ENCODE results near the gene PDE11A. TPM values are rescaled to one million over a fixed set of nuclear protein-coding genes. Genes with fewer than 3 reads are reported as not detected.

PDE11A gene
- total RNA-seq, 5 donors from 2014 or later (not counting 1 experiment from before 2014, with no cell fraction given), result not detected

DNA sequence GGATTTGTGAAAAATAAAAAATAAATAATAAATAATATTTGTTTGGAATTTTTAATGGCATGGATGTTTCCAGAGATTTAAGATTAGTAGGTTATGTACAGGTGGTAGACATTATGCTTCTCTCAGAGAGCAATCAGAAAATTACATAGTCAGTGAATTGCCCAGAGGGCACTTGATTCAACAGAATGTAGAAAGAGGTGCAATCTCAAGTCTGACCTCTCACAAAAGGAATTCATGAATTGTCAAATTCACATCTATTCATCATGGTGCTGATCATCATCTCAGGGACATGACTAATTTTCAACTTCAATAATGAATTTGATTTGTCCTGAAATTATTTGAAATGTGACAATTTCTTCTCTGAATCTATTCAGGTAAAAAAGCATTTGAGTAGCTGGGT lies 172.5 kb downstream of the PDE11A start:
- ChIA-PET CTCF (interaction anchor here in 1 of 2 donors (0.9 kb wide), 1 partner anchor 12 kb away, joined by 4 read pairs; no protein-coding TSS in a partner anchor), POLR2A (no interaction called here)
- ATAC-seq (replicated peaks in 1 of 4) (no peak), DNase-seq (no peak)
- H3K9me3 Mint-ChIP-seq, result no peaks in the 10 kb centered on the region
- H3K27me3 ChIP-seq (replicated peaks in 1 of 2; ENCODE audit: control insufficient read depth in 2 of 2, extremely low read depth in 1 of 2, insufficient read depth in 2 of 2, low read length in 1 of 2), result peaks cover 0 to 4% of the 10 kb centered on the region in 2 experiments
- H3K4me1 Mint-ChIP-seq, result no peaks in the 10 kb centered on the region
- H3K27me3 Mint-ChIP-seq, result peaks cover 0 to 4% of the 10 kb centered on the region in 2 donors
- H3K36me3 ChIP-seq (ENCODE audit: control insufficient read depth in 2 of 2, extremely low read depth in 1 of 2, insufficient read depth in 1 of 2, low read length in 1 of 2), result no peaks in the 10 kb centered on the region
- no peaks in the 10 kb centered on the region for H3K36me3 Mint-ChIP-seq
- no peak overlapping the region for H3K4me3 Mint-ChIP-seq
- no peak overlapping the region for H3K4me3 ChIP-seq (ENCODE audit: control insufficient read depth in 1 of 2, extremely low read depth in 1 of 2, low read length in 1 of 2)
- no peak overlapping the region for H3K27ac Mint-ChIP-seq
- H3K4me1 ChIP-seq (ENCODE audit: control insufficient read depth in 1 of 2, extremely low read depth in 1 of 2, insufficient read depth in 2 of 2, low read length in 2 of 2), result no peaks in the 10 kb centered on the region
- no peak overlapping the region for H3K27ac ChIP-seq (ENCODE audit: low read length)
- no peaks in the 10 kb centered on the region for H3K9me3 ChIP-seq

DNA sequence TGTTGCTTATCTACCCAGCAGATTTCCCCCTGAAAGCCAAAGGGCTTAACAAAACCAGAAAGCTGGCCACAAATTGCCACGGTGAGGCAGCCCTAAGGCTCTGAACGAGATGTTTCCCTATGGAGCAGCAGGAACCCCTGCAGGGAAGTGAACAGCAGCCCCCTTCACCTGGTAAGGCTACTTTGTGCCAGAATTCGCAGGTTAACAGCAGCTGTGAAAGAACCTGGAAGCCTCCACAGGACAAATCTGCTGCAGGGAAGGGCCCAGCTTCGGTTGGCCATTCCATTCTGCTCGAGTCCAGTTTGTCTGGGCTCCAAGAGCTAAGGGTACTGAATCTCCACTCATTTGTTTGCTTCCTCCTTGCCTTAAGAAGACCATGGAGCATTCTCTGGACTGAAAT lies 175.3 kb downstream of the PDE11A start:
- Histone ChIP-seq H3K9me3 (no peaks in the 10 kb centered on the region), H3K27ac (ENCODE audit: low read length) (no peak overlapping the region), H3K4me1 (ENCODE audit: control insufficient read depth in 1 of 2, extremely low read depth in 1 of 2, insufficient read depth in 2 of 2, low read length in 2 of 2) (no peaks in the 10 kb centered on the region), H3K36me3 (ENCODE audit: control insufficient read depth in 2 of 2, extremely low read depth in 1 of 2, insufficient read depth in 1 of 2, low read length in 1 of 2) (no peaks in the 10 kb centered on the region), H3K27me3 (replicated peaks in 1 of 2; ENCODE audit: control insufficient read depth in 2 of 2, extremely low read depth in 1 of 2, insufficient read depth in 2 of 2, low read length in 1 of 2) (peaks cover 0 to 8% of the 10 kb centered on the region in 2 experiments), H3K4me3 (ENCODE audit: control insufficient read depth in 1 of 2, extremely low read depth in 1 of 2, low read length in 1 of 2) (no peak overlapping the region)
- H3K27me3 Mint-ChIP-seq, result peaks cover 8 to 9% of the 10 kb centered on the region in 2 donors
- no peaks in the 10 kb centered on the region for H3K36me3 Mint-ChIP-seq
- ChIA-PET CTCF (no interaction called here), POLR2A (no interaction called here)
- H3K9me3 Mint-ChIP-seq, result no peaks in the 10 kb centered on the region
- DNase-seq (no peak), ATAC-seq (replicated peaks in 1 of 4) (no peak)
- no peaks in the 10 kb centered on the region for H3K4me1 Mint-ChIP-seq
- H3K27ac Mint-ChIP-seq, result no peak overlapping the region
- WGBS (ENCODE audit: insufficient coverage), result 65% methylated on average over 5 of the region's 5 CpGs
- H3K4me3 Mint-ChIP-seq, result no peak overlapping the region

DNA sequence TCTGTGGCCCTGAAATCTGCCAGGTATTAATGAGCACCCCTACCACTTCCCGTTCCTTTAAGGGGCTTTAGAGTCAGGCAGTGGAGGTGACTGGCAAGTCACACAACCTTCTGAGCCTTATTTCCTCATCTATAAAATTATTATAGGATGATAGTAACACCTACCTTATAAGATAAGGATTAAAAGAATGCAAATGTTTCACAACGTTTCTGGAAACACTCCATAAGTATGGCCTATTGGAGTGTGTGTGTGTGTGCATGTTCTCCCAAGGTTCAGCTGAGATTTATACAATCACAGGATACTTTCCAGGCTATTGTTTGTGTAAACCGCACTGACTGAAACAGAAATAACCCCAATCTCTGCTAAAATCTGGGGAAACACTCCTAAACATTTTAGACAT lies 176.0 kb downstream of the PDE11A start:
- H3K4me3 ChIP-seq (ENCODE audit: control insufficient read depth in 1 of 2, extremely low read depth in 1 of 2, low read length in 1 of 2), result no peak overlapping the region
- Mint-ChIP-seq H3K27ac (no peak overlapping the region), H3K36me3 (no peaks in the 10 kb centered on the region), H3K4me3 (no peak overlapping the region), H3K27me3 (peaks cover 8 to 9% of the 10 kb centered on the region in 2 donors), H3K9me3 (no peaks in the 10 kb centered on the region), H3K4me1 (no peaks in the 10 kb centered on the region)
- H3K36me3 ChIP-seq (ENCODE audit: control insufficient read depth in 2 of 2, extremely low read depth in 1 of 2, insufficient read depth in 1 of 2, low read length in 1 of 2), result no peaks in the 10 kb centered on the region
- H3K27me3 ChIP-seq (replicated peaks in 1 of 2; ENCODE audit: control insufficient read depth in 2 of 2, extremely low read depth in 1 of 2, insufficient read depth in 2 of 2, low read length in 1 of 2), result peaks cover 0 to 8% of the 10 kb centered on the region in 2 experiments
- no peak for ATAC-seq (replicated peaks in 1 of 4)
- DNase-seq, result no peak
- H3K9me3 ChIP-seq, result no peaks in the 10 kb centered on the region
- ChIA-PET POLR2A (no interaction called here), CTCF (no interaction called here)
- no peaks in the 10 kb centered on the region for H3K4me1 ChIP-seq (ENCODE audit: control insufficient read depth in 1 of 2, extremely low read depth in 1 of 2, insufficient read depth in 2 of 2, low read length in 2 of 2)
- no peak overlapping the region for H3K27ac ChIP-seq (ENCODE audit: low read length)
- WGBS (ENCODE audit: insufficient coverage), result no CpG with 5 or more reads among the region's 3 CpGs

DNA sequence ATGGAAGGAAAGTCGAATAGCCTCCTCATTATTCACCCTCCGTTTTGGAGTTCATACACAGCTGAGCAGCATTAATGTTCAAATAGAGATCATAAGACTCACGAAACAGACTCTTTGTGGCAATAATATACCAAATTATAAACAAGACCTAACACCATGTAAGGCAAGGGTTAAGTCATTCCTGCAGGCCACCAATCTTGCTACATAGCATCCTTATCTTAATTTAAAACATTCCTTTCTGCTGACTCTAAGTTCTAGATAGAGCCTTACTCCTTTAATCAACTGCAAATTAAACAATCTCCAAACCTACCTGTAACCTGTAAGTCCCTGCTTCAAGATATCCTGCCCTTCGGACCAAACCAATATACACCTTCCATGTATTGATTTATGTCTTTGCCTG lies 178.0 kb downstream of the PDE11A start:
- WGBS (ENCODE audit: insufficient coverage), result 61% methylated on average over 3 of the region's 4 CpGs
- ATAC-seq (replicated peaks in 1 of 4), result no peak

DNA sequence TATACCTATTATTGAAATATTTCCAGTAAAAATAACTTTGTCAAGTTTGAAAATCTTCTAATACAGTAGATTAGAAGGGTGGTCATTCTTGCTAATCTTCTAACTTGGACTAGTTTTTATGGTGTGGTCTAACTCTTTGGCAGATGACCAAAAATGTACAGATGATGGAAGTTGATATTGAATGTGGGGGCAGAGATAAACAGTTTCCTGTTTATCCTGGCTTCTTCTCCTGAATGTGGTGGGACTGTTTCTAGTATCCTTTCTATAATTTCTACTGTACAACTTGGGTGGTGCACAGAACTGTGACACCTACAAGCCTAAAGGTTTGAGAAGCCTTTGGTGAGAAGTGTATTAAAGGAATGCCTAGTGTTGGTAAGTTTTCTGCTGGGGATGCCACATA lies 178.7 kb downstream of the PDE11A start:
- no peaks in the 10 kb centered on the region for H3K4me1 Mint-ChIP-seq
- H3K27ac Mint-ChIP-seq, result no peak overlapping the region
- Histone ChIP-seq H3K9me3 (no peaks in the 10 kb centered on the region), H3K4me1 (ENCODE audit: control insufficient read depth in 1 of 2, extremely low read depth in 1 of 2, insufficient read depth in 2 of 2, low read length in 2 of 2) (no peaks in the 10 kb centered on the region), H3K27ac (ENCODE audit: low read length) (no peak overlapping the region), H3K27me3 (replicated peaks in 1 of 2; ENCODE audit: control insufficient read depth in 2 of 2, extremely low read depth in 1 of 2, insufficient read depth in 2 of 2, low read length in 1 of 2) (peaks cover 0 to 10% of the 10 kb centered on the region in 2 experiments), H3K4me3 (ENCODE audit: control insufficient read depth in 1 of 2, extremely low read depth in 1 of 2, low read length in 1 of 2) (no peak overlapping the region), H3K36me3 (ENCODE audit: control insufficient read depth in 2 of 2, extremely low read depth in 1 of 2, insufficient read depth in 1 of 2, low read length in 1 of 2) (no peaks in the 10 kb centered on the region)
- H3K9me3 Mint-ChIP-seq, result no peaks in the 10 kb centered on the region
- ChIA-PET CTCF (no interaction called here), POLR2A (no interaction called here)
- no peak overlapping the region for H3K4me3 Mint-ChIP-seq
- H3K36me3 Mint-ChIP-seq, result no peaks in the 10 kb centered on the region
- ATAC-seq (replicated peaks in 1 of 4) (no peak), DNase-seq (no peak)
- peaks cover 8 to 9% of the 10 kb centered on the region in 2 donors for H3K27me3 Mint-ChIP-seq

More for the DNA sequence above, 178.0 kb downstream of the PDE11A start:
- H3K27ac ChIP-seq (ENCODE audit: low read length), result no peak overlapping the region
- Mint-ChIP-seq H3K4me3 (no peak overlapping the region), H3K9me3 (no peaks in the 10 kb centered on the region), H3K27ac (no peak overlapping the region), H3K27me3 (peaks cover 8 to 9% of the 10 kb centered on the region in 2 donors), H3K4me1 (no peaks in the 10 kb centered on the region), H3K36me3 (no peaks in the 10 kb centered on the region)
- peaks cover 0 to 10% of the 10 kb centered on the region in 2 experiments for H3K27me3 ChIP-seq (replicated peaks in 1 of 2; ENCODE audit: control insufficient read depth in 2 of 2, extremely low read depth in 1 of 2, insufficient read depth in 2 of 2, low read length in 1 of 2)
- POLR2A ChIA-PET, result no interaction called here
- no peaks in the 10 kb centered on the region for H3K4me1 ChIP-seq (ENCODE audit: control insufficient read depth in 1 of 2, extremely low read depth in 1 of 2, insufficient read depth in 2 of 2, low read length in 2 of 2)
- H3K9me3 ChIP-seq, result no peaks in the 10 kb centered on the region
- DNase-seq, result no peak
- H3K36me3 ChIP-seq (ENCODE audit: control insufficient read depth in 2 of 2, extremely low read depth in 1 of 2, insufficient read depth in 1 of 2, low read length in 1 of 2), result no peaks in the 10 kb centered on the region
- no peak overlapping the region for H3K4me3 ChIP-seq (ENCODE audit: control insufficient read depth in 1 of 2, extremely low read depth in 1 of 2, low read length in 1 of 2)
- CTCF ChIA-PET, result no interaction called here

DNA sequence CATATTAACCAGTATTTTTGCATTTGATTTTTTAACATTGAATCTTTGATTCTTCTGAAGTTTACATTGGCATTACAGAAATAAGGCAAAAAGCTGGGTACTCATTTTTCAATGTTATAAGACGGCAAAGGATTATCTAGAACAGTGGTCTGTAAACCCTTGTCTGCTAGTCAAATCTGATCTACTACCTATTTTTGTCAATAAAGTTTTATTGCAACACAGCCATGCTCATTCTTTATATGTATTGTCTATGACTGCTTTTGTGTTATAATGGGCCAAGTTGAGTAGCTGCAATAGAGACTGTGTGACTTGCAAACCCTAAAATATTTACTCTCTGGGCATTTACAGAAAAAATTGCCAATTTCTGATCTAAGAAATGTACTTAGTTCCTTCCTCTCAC lies 181.0 kb downstream of the PDE11A start:
- ATAC-seq (replicated peaks in 1 of 4) (no peak), DNase-seq (no peak)
- no peaks in the 10 kb centered on the region for H3K4me1 ChIP-seq (ENCODE audit: control insufficient read depth in 1 of 2, extremely low read depth in 1 of 2, insufficient read depth in 2 of 2, low read length in 2 of 2)
- Mint-ChIP-seq H3K4me1 (no peaks in the 10 kb centered on the region), H3K36me3 (no peaks in the 10 kb centered on the region), H3K27ac (no peak overlapping the region), H3K4me3 (no peak overlapping the region), H3K9me3 (no peaks in the 10 kb centered on the region), H3K27me3 (peaks cover 8 to 9% of the 10 kb centered on the region in 2 donors)
- no CpG with 5 or more reads among the region's 1 CpG for WGBS (ENCODE audit: insufficient coverage)
- no peaks in the 10 kb centered on the region for H3K9me3 ChIP-seq
- H3K27ac ChIP-seq (ENCODE audit: low read length), result no peak overlapping the region
- peaks cover 0 to 6% of the 10 kb centered on the region in 2 experiments for H3K27me3 ChIP-seq (replicated peaks in 1 of 2; ENCODE audit: control insufficient read depth in 2 of 2, extremely low read depth in 1 of 2, insufficient read depth in 2 of 2, low read length in 1 of 2)
- H3K4me3 ChIP-seq (ENCODE audit: control insufficient read depth in 1 of 2, extremely low read depth in 1 of 2, low read length in 1 of 2), result no peak overlapping the region
- POLR2A ChIA-PET, result no interaction called here
- CTCF ChIA-PET, result no interaction called here
- no peaks in the 10 kb centered on the region for H3K36me3 ChIP-seq (ENCODE audit: control insufficient read depth in 2 of 2, extremely low read depth in 1 of 2, insufficient read depth in 1 of 2, low read length in 1 of 2)

DNA sequence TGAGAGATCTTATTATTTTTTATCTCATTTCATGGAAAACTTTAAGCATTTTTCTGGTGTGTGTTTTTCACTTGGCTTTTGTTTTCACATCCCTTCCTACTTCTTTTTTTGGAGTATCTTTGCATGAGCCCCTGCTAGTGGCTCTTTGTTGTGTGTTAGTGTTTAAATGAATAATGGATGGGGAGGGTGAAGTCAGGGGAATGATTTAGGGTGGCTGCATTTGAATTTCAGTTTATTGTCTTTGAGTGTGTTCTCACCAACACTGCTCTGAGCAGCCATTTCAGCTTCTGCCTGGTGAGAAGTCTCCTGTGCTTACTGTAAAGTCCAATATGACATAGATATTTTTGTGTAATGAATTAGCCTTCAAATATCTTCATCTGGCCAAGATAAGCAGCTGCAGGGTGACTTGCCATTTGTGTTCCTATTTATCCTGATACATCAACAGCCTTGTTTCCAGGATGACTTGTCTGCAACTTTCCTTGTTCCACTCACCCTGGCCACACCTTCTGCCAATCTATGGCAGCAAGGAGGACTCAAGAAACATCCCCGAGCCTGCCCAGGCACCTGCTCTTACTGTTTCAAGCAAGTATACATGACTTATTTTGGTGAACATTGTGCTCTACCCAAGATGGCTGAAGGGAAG lies 182.6 kb downstream of the PDE11A start:
- Mint-ChIP-seq H3K36me3 (no peaks in the 10 kb centered on the region), H3K9me3 (no peaks in the 10 kb centered on the region), H3K27ac (no peak overlapping the region), H3K27me3 (peaks cover 8 to 9% of the 10 kb centered on the region in 2 donors), H3K4me1 (no peaks in the 10 kb centered on the region), H3K4me3 (no peak overlapping the region)
- 78% methylated on average over 1 of the region's 1 CpG for WGBS (ENCODE audit: insufficient coverage)
- no peak for ATAC-seq (replicated peaks in 1 of 4)
- Histone ChIP-seq H3K27me3 (replicated peaks in 1 of 2; ENCODE audit: control insufficient read depth in 2 of 2, extremely low read depth in 1 of 2, insufficient read depth in 2 of 2, low read length in 1 of 2) (peaks cover 0 to 6% of the 10 kb centered on the region in 2 experiments), H3K36me3 (ENCODE audit: control insufficient read depth in 2 of 2, extremely low read depth in 1 of 2, insufficient read depth in 1 of 2, low read length in 1 of 2) (no peaks in the 10 kb centered on the region), H3K4me1 (ENCODE audit: control insufficient read depth in 1 of 2, extremely low read depth in 1 of 2, insufficient read depth in 2 of 2, low read length in 2 of 2) (no peaks in the 10 kb centered on the region), H3K9me3 (no peaks in the 10 kb centered on the region), H3K4me3 (ENCODE audit: control insufficient read depth in 1 of 2, extremely low read depth in 1 of 2, low read length in 1 of 2) (no peak overlapping the region), H3K27ac (ENCODE audit: low read length) (no peak overlapping the region)
- CTCF ChIA-PET, result no interaction called here
- DNase-seq, result no peak
- POLR2A ChIA-PET, result no interaction called here

Measured in T-cell (primary cell).